Measurements from ENCODE around the gene ME2.

DNA sequence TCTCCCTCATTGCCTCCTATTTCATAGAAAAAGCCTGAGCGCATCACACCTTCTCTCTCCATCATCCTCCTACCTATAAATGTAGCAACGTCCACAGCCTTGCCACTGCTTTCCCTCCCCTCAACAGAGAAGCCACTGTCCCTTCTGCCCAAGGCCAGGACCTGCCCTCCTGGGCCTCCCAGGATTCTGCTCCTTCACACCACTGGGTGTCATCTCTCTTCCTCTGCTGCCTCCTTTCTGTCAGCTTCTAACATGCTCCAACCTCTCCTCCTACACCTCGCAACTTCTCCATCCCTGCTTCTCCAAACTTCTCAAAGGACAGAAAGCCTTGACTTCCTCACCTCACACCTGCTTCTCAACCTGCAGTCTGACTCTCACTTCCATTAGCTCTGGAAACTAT is 21.2 kb upstream of the ME2 start:
- TF ChIP-seq, protein P1, sequence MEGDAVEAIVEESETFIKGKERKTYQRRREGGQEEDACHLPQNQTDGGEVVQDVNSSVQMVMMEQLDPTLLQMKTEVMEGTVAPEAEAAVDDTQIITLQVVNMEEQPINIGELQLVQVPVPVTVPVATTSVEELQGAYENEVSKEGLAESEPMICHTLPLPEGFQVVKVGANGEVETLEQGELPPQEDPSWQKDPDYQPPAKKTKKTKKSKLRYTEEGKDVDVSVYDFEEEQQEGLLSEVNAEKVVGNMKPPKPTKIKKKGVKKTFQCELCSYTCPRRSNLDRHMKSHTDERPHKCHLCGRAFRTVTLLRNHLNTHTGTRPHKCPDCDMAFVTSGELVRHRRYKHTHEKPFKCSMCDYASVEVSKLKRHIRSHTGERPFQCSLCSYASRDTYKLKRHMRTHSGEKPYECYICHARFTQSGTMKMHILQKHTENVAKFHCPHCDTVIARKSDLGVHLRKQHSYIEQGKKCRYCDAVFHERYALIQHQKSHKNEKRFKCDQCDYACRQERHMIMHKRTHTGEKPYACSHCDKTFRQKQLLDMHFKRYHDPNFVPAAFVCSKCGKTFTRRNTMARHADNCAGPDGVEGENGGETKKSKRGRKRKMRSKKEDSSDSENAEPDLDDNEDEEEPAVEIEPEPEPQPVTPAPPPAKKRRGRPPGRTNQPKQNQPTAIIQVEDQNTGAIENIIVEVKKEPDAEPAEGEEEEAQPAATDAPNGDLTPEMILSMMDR (IDR thresholded peaks at IDR 0.05; ENCODE audit: extremely low read depth in 1 of 2, insufficient read depth in 1 of 2, low read depth in 1 of 2, low read length in 2 of 2), result no peak
- TF ChIP-seq POLR2AphosphoS5 (IDR thresholded peaks at IDR 0.05; ENCODE audit: insufficient read depth, low read depth, low read length) (no peak), POLR2A (IDR thresholded peaks at IDR 0.05; ENCODE audit: low read depth, low read length) (no peak), FOS (IDR thresholded peaks at IDR 0.05; ENCODE audit: borderline replicate concordance, insufficient read depth, low read length) (no peak), EZH2 (IDR thresholded peaks at IDR 0.05; ENCODE audit: borderline replicate concordance, low read depth, low read length, severe bottlenecking) (no peak), MYC (IDR thresholded peaks at IDR 0.05; ENCODE audit: low read depth, low read length) (no peak), GATA2 (IDR thresholded peaks at IDR 0.05; ENCODE audit: insufficient read depth, insufficient read length, low read depth, low read length) (no peak)

Data from endothelial cell of umbilical vein (primary cell).